Muscle of leg (tissue), 11 donors: ENCODE results near the gene PPP3CA. TPM values are rescaled to one million over a fixed set of nuclear protein-coding genes. Genes with fewer than 3 reads are reported as not detected.
"Not testable (repeated sequence)": the region's sequence is repeated elsewhere in the genome, so short reads cannot be mapped to it uniquely, and the experiment has no call there.

Experiments used
- DNase-seq: peaks from one replicate; pipeline ENCODE4 v3.0.0; 2013
- H3K27ac ChIP-seq: one replicate; pipeline ENCODE4 v1.5.1; 2013; ENCODE audit warnings: mild to moderate bottlenecking, low read length, control low read depth
- H3K27me3 ChIP-seq: one replicate; pipeline ENCODE4 v1.6.1; 2013; ENCODE audit warnings: low read length; ENCODE audit not compliant: control insufficient read depth, insufficient read depth
- H3K36me3 ChIP-seq: one replicate; pipeline ENCODE4 v1.6.1; 2013; ENCODE audit warnings: low read length; ENCODE audit not compliant: control insufficient read depth, insufficient read depth
- H3K4me1 ChIP-seq: one replicate; pipeline ENCODE4 v1.6.1; 2013; ENCODE audit warnings: low read length; ENCODE audit not compliant: control insufficient read depth, insufficient read depth
- H3K4me3 ChIP-seq: one replicate; pipeline ENCODE4 v1.5.1; 2013; ENCODE audit warnings: low read length, control low read depth
- H3K9me3 ChIP-seq: replicated peaks from 2 replicates; pipeline ENCODE4 v1.6.1; 2013; ENCODE audit warnings: low read depth, low read length; ENCODE audit not compliant: control insufficient read depth
- WGBS: methylation state at CpG from one replicate; pipeline ENCODE4 v1.1.5; 2013; ENCODE audit warnings: missing lambda C conversion rate; ENCODE audit not compliant: insufficient coverage; 5-methylcytosine and 5-hydroxymethylcytosine counted together
- polyA plus RNA-seq, 8 donors: library from polyadenylated mRNA; unstranded; fragments of 120-200 nt; gene quantifications; one replicate each; pipeline versions ENCODE4 v1.2.1 to v1.2.3, GENCODE V29; 2013; ENCODE audit warnings: inconsistent platforms in 1 of 8, low replicate concordance in 1 of 8; ENCODE audit not compliant: insufficient read length in 8 of 8, insufficient read depth in 1 of 8
- total RNA-seq: library from RNA; stranded (reverse); fragments of 120-200 nt; gene quantifications from one replicate; pipeline ENCODE4 v1.2.4, GENCODE V29; 2013

Gene PPP3CA
- total and polyA plus RNA-seq, 9 donors = 18.2 to 41.9 (median 29.9) TPM

DNA sequence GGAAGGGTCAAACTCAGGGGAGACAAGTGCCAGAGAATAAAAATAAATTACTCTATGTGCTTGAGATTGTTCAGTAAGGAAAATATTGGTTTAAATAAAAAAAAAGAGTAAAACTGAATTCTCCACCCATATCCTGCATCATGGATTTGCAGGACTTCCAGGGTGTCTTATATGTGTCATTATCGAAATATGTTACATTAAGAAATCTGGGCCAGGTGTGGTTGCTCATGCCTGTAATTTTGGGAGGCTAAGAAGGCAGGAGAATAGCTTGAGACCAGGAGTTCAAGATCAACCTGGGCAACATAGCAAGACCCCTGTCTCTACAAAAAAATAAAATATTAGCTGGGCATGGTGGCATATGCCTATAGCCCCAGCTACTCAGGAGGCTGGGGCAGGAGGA is 104.9 kb downstream of the PPP3CA start:
- H3K36me3 ChIP-seq = no peaks in the 10 kb centered on the region
- H3K4me3 ChIP-seq = no peak overlapping the region
- WGBS = no CpG with 5 or more reads among the region's 1 CpG
- no peaks in the 10 kb centered on the region for H3K4me1 ChIP-seq
- no peaks in the 10 kb centered on the region for H3K9me3 ChIP-seq
- no peaks in the 10 kb centered on the region for H3K27me3 ChIP-seq
- no peak overlapping the region for H3K27ac ChIP-seq
- DNase-seq = no peak

DNA sequence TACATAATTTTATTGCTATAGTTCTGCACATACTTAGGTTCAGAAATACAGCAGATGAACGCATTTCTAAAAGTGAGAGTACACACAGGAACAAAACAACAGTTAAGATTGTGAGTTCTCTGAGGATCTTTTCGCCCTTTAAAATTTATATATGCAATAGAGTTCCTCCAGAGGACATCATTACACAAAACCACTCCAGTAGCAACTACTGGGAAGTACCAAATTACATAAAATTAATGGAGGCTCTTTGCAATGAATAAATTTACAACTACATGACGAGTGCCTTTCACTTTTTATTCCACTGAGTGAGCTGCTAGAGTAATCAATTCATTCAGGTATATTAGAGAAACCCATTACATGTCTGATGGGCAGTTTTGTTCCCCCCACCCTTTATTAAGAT is 107.2 kb downstream of the PPP3CA start:
- no peaks in the 10 kb centered on the region for H3K9me3 ChIP-seq
- no peak for DNase-seq
- no peak overlapping the region for H3K4me3 ChIP-seq
- no peak overlapping the region for H3K27ac ChIP-seq
- WGBS = no CpG with 5 or more reads among the region's 3 CpGs
- H3K36me3 ChIP-seq = no peaks in the 10 kb centered on the region
- no peaks in the 10 kb centered on the region for H3K27me3 ChIP-seq
- no peaks in the 10 kb centered on the region for H3K4me1 ChIP-seq

DNA sequence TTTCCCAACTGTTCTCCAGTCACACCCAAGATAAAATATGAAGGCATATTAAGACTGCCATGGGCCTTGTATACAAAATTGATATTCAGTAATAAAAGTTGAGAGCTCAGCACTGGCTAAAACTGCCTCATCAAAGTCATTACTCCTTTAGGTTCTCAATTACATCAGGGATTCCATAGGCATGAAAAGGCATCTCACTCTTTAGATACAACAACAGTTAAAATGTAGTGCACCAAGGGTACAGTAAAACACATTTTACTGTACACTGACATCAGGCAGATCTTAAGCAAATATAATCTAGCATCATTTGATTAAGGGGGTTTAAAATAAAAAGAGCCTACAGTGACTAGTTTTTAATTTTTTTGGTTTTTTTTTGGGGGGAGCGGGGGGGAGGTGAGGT is 107.7 kb downstream of the PPP3CA start:
- H3K9me3 ChIP-seq = no peaks in the 10 kb centered on the region
- no peak overlapping the region for H3K4me3 ChIP-seq
- no CpG with 5 or more reads among the region's 1 CpG for WGBS
- H3K4me1 ChIP-seq = no peaks in the 10 kb centered on the region
- H3K27me3 ChIP-seq = no peaks in the 10 kb centered on the region
- no peak overlapping the region for H3K27ac ChIP-seq
- no peak for DNase-seq
- H3K36me3 ChIP-seq = no peaks in the 10 kb centered on the region

DNA sequence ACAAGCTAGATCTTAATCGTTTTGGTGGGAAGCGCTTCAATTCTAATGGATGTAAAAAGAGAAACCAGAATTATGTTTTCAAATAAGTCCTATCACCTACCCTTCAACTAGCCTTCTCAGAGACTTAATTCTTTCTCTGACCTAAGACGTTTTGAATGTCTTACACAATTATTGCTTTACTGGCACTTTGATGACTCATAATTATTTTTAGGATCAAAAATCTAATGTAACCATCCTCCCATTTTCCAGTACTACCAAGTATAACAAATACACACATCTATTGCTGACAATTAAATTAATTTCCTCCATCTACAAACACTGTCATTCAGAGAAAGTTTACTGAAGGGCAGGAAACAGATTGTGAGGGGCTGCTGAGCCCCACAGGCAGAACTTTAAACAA is 108.6 kb downstream of the PPP3CA start:
- WGBS = no CpG with 5 or more reads among the region's 3 CpGs
- no peak overlapping the region for H3K4me3 ChIP-seq
- H3K27me3 ChIP-seq = no peaks in the 10 kb centered on the region
- no peaks in the 10 kb centered on the region for H3K4me1 ChIP-seq
- no peak overlapping the region for H3K27ac ChIP-seq
- no peaks in the 10 kb centered on the region for H3K9me3 ChIP-seq
- H3K36me3 ChIP-seq = no peaks in the 10 kb centered on the region
- DNase-seq = no peak

DNA sequence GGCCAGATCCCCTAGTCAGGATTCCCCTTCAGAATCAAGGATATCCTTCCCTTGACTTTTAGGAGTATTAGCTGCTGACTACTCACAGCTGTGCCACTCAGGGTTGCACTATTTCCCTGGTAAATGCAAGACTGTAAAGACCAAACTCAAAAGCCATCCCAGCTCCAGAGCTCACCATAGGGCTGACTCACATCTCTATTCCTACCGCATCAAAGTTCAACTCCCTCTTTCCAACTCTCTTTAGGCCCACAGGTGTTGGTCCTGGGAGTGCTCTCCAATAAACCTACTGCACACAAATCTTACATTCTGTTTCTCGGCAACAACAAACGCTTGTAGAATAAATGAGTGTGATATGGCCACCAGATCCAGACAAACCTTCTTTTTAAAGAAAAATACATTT is 109.6 kb downstream of the PPP3CA start:
- H3K9me3 ChIP-seq = no peaks in the 10 kb centered on the region
- no peak overlapping the region for H3K27ac ChIP-seq
- H3K27me3 ChIP-seq = no peaks in the 10 kb centered on the region
- no peak overlapping the region for H3K4me3 ChIP-seq
- H3K36me3 ChIP-seq = no peaks in the 10 kb centered on the region
- H3K4me1 ChIP-seq = no peaks in the 10 kb centered on the region
- WGBS = no CpG with 5 or more reads among the region's 3 CpGs
- DNase-seq = no peak

DNA sequence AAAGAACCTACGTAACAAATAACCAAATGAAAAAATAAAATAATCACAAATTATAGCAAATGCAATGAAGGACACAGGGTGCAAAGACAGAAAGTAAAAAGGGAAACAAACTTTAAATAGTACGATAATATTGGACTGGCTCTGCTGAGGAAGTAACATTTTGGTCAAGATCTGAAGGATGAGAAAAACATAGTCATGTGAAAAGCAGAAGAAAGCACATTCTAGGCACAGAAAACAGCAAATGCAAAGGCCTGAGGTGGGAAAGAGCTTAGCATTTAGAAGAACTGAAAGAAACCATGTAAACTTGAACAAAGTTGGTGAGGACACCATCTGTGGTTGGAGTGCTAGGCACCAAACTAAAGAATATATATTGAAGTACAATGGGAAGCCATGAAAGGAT is 111.2 kb downstream of the PPP3CA start:
- H3K4me1 ChIP-seq = no peaks in the 10 kb centered on the region

DNA sequence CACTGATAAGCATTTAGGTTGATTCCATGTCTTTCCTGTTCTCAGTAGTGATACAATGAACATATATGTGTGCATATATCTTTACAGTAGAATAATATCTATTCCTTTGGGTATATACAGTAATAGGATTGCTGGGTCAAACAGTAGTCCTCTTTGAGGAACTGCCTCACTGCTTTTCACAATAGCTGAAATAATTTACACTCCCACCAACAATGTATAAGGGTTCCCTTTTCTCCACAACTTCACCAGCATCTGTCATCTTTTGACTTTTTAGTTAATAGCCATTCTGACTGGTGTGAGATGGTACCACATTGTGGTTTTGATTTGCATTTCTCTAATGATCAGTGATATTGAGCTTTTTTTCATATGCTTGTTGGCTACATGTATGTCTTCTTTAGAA is 113.2 kb downstream of the PPP3CA start:
- not testable (repeated sequence) for DNase-seq, H3K4me3 ChIP-seq, H3K27me3 ChIP-seq, H3K9me3 ChIP-seq, H3K36me3 ChIP-seq, H3K4me1 ChIP-seq, H3K27ac ChIP-seq

More for the DNA sequence above, 111.2 kb downstream of the PPP3CA start:
- Histone ChIP-seq H3K27ac (no peak overlapping the region), H3K9me3 (no peaks in the 10 kb centered on the region), H3K4me3 (no peak overlapping the region), H3K36me3 (no peaks in the 10 kb centered on the region), H3K27me3 (no peaks in the 10 kb centered on the region)
- no peak for DNase-seq
- WGBS = 100% methylated on average over 1 of the region's 2 CpGs

DNA sequence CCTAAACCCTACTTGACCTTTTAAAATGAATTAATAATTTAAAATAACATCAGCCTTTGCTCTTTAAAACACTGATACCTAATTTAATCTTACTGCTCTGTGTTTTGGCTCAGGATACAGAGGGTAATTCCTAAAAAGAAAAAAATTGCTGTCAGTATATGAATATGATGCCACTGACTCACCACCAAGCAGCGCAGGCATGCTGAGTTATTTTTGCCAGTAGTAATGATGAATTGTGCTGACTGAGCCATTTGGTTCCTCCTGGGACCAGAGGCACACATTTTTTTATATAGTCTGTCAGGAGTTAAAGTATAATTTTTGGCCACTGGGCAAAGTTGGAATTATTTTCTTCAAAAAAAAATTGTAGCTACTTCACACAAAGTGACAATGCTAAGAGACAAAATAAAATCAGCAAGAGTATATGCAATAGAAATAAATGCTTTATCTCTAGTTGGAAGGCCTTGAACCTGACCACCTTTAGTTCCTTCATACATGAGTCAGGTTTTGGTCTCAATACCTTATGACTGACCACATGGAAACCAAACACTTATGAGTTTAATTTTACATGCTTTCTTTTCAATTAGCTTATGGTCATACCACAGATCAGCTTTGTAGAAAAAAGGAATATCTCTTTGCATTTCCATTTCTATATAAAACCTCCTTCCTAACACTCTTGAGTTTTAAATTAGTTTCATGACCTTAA is 115.1 kb downstream of the PPP3CA start:
- Histone ChIP-seq H3K27ac (no peak overlapping the region), H3K4me3 (no peak overlapping the region), H3K27me3 (no peaks in the 10 kb centered on the region), H3K4me1 (no peaks in the 10 kb centered on the region), H3K9me3 (no peaks in the 10 kb centered on the region), H3K36me3 (no peaks in the 10 kb centered on the region)
- no CpG with 5 or more reads among the region's 1 CpG for WGBS
- DNase-seq = peak; percentile 43

DNA sequence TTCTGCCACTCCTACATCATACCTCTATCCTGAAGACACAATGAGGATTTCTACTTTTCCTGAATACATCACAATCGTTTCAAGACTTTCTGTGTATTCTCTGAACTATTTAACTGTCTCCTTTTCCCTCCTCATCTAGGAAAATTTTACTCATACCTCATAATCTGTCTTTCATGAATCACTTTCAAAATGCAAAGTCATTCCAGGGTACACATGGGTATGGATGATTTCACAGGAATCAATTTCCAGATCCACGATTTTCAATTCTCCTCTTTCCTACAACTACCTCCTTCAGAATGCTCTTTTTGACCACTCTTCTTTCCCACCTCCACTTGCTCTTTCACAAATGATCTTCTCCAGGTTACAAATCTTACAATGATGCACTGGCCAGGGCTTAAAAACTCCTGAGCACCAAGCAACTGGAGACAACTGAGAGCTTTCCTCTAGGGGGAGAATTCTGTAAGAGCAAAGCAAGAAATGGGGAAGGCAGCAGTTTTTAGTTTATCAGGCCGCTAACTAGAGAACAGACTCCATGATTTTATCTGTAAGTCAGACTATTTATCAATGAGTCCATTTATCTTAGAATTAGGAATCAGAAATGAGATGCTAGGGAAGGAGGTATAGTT is 116.4 kb downstream of the PPP3CA start:
- Histone ChIP-seq H3K36me3 (no peaks in the 10 kb centered on the region), H3K27ac (no peak overlapping the region), H3K4me3 (no peak overlapping the region), H3K27me3 (no peaks in the 10 kb centered on the region), H3K4me1 (no peaks in the 10 kb centered on the region), H3K9me3 (no peaks in the 10 kb centered on the region)
- DNase-seq = no peak
- WGBS = 42% methylated on average over 2 of the region's 3 CpGs

DNA sequence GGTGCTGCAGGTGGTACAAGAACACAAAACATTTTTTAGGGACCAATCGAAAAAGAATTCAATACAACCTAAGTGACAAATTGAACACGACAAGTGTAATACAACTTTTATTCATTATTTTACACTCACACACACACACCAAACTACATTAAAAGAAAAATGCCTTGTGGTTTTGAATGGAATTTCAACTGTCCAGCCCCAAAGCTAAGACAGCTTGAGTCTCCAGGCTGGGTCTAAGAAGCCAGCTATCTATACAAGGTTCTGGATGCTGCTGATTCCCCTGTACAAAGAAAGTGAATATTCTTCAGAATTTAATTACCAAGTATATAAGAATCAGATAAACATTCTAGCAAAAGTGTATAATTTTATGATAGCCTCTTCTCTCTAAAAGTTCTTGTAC is 118.2 kb downstream of the PPP3CA start:
- Histone ChIP-seq H3K4me3 (no peak overlapping the region), H3K27ac (no peak overlapping the region), H3K9me3 (no peaks in the 10 kb centered on the region), H3K27me3 (no peaks in the 10 kb centered on the region), H3K4me1 (peaks cover 2% of the 10 kb centered on the region), H3K36me3 (no peaks in the 10 kb centered on the region)
- no CpG with 5 or more reads among the region's 2 CpGs for WGBS
- no peak for DNase-seq

DNA sequence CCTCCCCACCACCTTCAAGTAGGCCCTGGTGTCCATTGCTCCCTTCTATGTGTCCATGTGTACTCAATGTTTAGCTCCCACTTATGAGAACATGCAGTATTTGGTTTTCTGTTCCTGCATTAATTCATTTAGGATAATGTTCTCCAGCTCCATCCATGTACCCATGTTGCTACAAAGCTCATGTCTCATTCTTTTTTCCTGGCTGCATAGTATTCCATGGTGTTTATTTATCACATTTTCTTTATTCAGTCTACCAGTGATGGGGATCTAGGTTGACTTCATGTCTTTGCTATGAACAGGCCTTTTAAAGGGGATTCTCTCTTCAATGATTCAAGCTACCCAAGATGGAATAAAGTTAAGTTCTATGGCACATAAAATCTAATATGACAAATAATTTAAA is 119.6 kb downstream of the PPP3CA start:
- H3K27ac ChIP-seq = no peak overlapping the region
- H3K4me1 ChIP-seq = peaks cover 2% of the 10 kb centered on the region
- DNase-seq = no peak
- H3K4me3 ChIP-seq = no peak overlapping the region
- no peaks in the 10 kb centered on the region for H3K36me3 ChIP-seq
- no peaks in the 10 kb centered on the region for H3K27me3 ChIP-seq
- no peaks in the 10 kb centered on the region for H3K9me3 ChIP-seq
